GM18858 (cell line): Measurements from ENCODE around the gene PLXNA1.

Experiments used
- ATAC-seq: cut with Tn5 transposase; IDR thresholded peaks from one replicate; pipeline ENCODE4 v1.9.1; 2021; ENCODE audit not compliant: unreplicated experiment

PLXNA1 gene

DNA sequence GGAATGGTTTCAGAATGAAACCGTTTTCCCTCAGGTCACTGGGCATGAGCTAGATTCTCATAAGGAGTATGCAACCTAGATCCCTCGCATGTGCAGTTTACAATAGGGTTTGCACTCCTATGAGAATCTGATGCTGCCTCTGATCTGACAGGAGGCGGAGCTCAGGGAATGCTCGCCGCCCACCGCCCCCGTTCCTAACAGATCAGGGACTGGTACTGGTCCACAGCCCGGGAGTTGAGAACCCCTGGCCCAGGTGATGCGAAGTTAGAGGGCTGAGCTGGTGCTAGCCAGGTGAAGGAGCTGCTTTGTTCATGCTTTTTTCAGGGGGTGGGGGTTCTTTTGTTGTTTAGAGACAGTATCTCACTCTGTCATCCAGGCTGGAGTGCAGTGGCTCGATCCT, 15.5 kb upstream of the PLXNA1 start:
- ATAC-seq = no peak

DNA sequence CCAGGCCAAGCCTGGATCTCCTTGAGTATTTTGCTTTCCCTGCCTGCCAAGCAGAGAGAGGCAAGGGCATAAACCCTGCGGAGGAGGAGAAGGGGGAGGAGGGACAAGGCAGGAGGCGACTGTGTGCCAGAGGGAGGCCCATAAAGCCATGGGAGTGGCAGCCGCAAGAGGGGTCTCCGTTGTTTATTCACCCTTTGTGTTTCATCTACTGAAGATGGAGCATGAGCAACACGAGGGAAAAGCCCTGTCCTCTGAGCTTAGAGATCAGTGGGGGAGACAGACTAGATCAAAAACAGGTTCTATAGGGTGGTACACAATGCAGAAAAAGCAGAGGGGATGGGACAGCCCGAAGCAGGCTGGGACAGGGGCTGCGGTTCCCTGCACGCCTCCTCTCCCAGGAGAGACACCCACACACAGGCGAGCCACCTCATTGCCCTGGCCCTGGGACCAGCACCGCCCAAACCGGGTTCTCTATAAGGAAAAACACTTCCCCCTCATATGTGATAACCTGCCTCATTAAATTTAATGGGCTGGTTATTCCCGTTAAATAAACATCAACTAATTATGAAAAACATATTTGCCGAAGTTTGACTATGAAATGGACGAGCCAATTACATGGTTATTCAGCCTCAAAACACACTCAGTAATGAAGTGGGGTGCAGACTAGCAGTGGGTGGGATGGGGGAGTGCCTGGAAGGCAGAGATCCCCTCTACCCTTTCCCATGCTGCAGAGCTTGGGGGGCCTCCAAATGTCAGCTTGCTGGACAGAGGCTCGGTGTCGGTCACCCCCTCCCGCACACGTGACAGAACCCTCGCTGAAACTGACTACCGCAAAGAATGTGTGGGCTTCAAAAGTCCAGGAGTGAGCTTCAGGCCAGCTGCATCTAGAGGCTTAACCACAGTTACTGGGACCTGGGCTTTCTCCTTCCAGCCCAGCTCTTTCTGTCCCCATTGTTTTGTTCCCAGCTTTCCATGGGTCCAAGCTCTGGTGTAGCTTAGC, 14.2 kb upstream of the PLXNA1 start:
- ATAC-seq = no peak

DNA sequence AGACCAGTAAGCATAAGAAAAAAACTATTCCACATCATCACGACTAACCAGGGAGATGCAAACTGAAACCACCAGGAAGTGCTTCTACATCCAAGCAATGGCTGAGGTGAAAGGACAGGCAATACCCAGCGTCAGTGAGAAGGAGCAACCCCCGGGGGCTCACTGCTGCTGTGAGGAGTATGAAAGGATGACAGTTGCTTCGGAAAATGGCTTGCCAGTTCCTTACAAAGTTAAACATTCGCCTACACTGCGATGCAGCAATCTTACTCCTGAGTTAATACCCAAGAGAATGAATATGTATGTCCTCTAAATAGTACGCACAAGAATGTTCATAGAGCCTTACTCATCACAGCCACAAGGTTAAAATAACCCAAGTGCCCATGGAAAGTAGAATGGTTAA, 13.3 kb upstream of the PLXNA1 start:
- ATAC-seq = no peak

DNA sequence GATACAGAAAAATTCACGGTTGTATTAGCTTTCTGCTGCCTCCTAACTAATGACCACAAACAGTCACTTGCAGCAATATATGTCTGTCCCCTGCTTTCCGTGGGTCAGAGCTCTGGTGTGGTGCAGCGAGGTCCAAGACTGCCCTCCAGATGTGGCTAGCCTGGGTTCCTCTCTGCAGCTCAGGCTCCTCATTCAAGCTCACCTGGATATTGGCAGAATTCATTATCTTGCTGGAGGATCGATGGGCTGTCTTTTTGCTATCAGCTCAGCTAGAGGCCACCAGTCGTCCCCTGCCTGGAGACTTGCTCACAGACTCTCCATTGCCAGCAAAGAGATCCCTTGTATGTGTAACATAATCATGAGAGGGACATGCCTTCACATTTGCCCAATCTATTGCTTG, 12.8 kb upstream of the PLXNA1 start:
- ATAC-seq = no peak

DNA sequence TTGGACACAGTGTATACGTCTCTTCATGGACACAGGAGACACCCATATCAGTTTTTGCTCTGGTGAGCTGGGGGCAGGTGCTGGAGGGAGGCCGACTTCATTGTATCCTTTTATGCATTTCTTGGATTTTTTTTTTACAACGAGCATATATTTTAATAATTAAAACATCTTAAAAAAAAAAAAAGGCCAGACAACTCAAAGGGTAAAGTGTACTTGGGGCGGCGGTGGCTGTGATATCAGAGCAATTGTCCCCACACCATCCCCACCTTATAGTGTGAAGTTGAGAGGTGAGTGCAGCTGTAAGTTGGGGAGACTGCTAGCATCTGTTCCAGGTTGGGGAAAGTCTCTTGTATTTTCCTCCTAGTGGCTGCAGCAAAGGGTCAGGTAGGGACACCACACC, 12.0 kb upstream of the PLXNA1 start:
- no peak for ATAC-seq

DNA sequence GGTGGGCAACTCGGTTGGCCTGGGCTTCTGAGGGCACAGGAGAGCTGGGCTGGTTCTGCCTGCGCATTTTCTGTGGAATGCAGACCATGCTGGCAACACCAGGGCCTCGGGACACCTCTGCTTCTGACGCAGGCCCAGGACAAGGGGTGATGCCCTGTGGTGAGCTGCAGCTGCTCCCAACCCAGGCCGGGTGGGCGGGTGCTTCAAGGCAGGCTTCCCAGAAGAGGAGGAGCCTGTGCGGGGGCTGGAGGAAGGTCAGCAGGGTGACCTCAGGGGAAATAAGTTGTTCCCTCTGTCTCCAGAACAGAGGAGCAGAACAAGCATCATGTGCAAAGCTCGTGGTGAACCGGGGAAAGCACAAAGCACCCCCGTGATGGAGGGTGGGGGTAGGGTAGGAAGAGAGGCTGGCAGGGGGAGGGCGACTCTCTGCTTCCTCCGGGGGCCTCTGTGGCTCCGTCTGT, 11.0 kb upstream of the PLXNA1 start:
- no peak for ATAC-seq

DNA sequence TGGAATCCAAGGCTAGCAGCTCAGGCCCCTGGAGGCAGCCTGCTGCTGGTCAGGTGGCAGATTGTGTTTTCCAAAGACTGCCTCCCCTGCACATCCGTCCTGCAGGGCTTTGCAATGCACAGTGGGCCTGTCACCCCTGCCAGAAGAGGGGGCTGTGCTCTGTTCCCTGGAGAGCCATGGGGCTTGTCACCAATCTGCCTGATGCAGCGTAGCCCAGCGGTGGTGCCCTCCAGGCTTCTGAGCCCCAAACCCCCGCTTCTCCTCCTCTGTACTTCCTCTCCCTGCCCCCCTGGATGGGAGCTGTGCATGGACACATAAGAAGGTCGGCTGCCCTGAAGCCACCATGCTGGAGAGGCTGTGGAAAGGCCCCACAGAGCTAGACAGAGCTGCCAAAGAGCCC, 10.0 kb upstream of the PLXNA1 start:
- ATAC-seq = no peak

DNA sequence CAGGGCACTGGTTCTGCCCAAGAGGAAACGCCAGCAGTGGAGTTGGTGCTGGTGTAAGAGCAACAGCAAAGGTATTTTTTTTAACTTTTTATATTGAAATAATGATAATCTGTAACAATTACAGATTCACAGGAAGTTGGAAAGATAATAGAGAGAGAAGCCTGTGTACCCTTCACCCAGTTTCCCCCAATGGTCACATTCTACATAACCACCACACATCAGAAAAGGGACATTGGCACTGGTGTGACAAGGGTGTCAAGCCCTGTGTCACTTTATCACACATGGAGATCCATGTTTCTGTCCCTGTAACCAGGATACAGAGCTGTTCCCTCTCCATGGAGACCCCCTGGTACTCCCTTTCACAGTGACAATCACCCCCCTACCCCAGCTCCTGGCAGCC, 9.1 kb upstream of the PLXNA1 start:
- ATAC-seq = no peak

DNA sequence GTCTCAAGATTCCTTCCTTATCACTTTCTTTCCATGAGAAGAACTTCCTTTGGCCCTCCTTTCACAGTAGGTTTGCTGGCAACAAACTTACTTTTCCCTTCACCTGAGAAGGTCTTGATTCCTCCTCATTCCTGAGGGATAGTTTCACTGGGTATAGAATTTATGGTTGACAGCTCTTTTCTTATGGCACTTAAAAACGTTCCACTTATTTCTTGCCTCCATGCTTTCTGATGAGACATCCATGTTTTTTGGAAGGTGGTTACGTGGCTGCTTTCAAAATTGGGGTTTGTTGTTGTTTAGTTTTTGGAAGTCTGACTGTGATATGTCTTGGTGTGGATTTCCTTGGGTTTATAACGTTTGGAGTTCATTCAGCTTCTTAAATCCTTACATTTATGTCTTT, 8.2 kb upstream of the PLXNA1 start:
- no peak for ATAC-seq

DNA sequence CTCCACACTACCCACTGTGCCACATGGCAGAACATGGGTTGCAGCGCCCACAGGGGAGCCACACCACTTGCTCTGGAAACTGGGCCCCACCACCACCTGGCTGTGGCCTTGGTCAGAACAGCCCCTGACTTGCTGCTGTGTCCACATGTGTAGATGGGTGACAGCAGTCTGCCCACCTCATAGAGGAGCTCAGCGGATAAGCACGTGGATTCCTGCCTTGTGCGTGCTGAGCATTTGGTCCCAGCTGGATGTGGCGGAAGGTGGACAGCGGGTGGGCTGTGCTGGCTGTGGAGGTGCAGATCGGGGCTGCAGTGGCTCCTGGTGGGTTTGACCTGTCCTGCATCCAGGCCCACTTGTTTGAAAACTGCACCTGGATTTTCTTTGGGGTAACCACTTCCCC, 6.0 kb upstream of the PLXNA1 start:
- ATAC-seq = no peak

DNA sequence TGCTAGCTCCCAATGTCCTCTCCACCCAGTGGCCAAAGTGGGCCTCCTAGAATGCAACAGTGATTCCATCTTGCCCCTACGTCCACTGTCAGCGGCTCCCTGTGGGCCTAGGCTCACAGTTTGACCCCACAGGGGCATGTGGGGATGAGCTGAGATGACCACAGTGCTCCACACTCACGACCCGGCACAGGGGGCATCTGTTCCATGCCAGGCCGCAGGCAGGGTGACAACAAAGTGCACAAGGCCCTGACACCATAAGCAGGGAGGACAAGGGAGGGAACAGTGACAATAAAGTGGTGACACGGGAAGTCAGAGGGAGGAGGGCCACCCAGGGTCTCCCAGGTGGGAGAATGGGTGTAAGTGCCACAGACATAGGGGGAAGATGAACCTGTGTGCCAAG, 5.1 kb upstream of the PLXNA1 start:
- no peak for ATAC-seq

DNA sequence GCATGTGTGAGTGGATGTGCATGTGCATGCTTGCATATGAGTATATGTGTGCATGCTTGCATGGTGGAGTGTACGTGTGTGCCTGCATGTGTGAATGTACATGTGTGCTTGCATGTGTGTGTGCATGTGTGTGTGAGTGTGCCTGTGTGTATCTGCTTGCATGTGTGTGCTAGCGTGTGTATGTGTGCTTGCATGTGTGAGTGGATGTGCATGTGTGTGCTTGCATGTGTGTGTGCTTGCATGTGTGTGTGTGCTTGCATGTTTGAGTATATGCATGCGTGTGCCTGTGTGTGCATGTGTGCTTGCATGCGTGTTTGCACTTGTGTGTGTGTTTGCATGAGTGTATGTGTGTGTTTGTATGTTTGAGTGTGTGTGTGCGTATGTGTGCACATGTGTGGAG, 4.6 kb upstream of the PLXNA1 start:
- no peak for ATAC-seq

DNA sequence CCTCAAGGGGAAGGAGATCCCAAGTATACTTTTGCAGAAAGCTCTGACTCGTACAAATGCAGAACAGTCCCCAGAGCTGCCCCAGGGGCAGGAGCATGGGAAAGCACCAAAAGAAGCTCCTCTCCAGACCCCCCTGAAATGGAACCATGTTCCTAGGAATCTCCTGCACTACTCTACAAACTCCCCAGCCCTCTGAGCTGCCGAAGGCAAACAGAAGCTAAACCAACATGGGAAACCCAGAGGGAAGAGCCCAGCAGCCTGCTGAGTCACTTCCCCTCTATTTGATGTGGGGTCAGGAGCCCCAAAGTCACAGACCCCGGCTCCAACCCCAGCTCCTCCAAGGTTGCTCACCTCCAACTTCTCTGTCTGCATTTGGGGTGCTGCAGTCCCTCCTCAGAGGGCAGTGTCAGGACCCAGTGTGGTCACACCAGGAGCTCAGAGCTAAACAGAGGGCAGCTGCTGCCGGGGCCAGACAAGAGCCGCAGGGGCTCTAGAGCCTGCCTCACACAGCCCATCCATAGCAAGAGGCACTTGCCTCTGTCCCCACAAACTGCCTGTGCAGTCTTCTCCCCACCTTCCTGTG, 3.8 kb upstream of the PLXNA1 start:
- no peak for ATAC-seq

DNA sequence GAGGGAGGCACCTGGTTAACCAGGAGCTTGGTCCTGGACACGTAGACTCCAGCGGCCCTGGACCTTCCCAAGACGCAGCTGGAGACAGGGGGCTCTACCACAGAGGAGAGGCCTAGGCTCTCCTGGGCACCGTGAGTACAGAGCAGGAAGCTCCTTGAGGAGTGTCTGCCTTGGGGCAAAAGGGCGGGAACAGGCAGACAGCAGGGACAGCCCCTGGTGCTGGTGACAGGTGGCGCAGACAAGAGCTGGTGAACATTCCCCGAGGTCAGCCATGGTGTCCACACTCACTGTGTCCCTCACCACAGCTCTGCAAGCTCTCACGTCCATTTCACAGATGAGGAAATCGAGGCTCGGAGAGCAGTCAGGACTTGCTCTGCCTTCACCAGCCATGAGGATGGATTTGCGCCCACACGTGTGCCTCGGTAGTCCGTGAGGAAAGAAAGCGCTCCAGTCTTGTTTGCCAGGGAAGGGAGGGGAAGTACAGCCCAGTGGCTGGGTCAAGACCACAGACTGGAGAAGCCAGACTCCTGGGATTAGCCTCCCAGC, 2.6 kb upstream of the PLXNA1 start:
- ATAC-seq = no peak

DNA sequence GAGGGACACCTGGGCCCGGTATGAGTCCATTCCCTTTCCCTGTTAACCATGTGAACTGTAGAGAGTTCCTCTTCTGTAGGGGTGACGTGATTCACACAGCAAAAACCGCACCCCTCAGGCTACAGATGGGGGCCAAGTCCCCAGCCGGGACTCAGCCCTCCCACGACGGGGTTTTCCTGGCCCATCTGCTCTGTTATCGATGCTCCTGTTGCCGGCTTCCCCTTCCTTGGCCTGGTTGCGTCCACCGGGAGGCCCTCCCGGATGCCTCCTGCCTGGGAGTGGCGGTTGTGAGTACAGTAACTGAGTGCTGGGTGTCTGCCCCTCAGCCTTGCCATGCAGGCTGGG, 817 bp upstream of the PLXNA1 start:
- ATAC-seq = peak; percentile 29

DNA sequence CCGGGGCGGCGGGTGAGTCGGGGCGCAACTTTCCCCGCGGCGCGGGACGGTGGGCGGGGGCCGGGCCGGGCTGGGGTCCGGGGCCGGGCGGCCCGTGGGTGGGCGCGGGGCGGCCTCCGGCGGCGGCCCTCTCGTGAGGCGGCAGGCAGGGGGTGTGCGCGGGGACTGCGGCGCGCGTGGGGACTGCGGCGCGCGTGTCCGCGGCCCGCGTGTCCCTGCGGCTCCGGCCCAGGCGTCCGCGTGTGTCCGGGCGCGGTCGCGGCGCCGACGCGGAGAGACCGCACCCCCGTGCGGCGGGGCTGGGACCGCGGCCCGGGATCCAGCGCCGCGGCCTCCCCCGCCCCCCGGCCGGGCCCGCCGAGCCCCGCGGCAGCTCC, 349 bp downstream of the PLXNA1 start:
- no peak for ATAC-seq

DNA sequence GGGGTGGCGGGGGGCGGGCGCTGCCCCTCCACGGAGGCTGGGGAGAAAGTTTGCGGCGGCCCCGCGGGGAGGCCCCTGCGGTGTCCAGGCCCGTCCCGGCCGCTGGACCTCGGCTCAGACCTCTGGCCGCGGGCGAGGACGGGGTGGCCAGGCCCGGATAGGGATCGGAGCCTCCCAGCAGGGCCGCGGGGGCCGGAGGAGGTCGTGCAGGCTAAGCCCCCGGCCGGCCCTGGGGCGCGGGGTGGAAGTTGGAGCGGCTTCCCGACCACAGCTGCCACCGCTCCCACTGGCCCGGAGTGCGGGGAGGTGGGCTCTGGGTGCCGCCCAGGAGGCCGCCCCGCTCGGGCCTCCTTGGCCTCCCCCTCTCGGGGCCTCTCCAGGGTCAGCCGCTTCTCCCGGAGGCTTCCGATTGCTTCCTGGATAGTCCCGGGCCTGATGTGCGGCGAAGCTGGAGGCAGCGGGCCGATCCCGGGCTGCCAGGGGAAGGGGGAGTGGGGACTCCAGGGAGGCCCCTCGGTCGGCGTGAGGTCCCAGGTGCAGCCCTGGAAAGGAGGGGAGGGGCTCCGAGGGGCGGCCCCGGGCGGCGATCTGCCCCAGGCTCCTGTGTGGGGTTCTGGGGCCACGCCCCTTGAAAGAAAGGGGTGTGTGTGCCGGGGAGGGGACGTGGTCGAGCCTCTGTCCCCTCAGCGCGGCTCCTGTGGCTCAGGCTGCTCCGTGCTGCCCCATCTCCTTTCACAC, 907 bp downstream of the PLXNA1 start:
- ATAC-seq = no peak

DNA sequence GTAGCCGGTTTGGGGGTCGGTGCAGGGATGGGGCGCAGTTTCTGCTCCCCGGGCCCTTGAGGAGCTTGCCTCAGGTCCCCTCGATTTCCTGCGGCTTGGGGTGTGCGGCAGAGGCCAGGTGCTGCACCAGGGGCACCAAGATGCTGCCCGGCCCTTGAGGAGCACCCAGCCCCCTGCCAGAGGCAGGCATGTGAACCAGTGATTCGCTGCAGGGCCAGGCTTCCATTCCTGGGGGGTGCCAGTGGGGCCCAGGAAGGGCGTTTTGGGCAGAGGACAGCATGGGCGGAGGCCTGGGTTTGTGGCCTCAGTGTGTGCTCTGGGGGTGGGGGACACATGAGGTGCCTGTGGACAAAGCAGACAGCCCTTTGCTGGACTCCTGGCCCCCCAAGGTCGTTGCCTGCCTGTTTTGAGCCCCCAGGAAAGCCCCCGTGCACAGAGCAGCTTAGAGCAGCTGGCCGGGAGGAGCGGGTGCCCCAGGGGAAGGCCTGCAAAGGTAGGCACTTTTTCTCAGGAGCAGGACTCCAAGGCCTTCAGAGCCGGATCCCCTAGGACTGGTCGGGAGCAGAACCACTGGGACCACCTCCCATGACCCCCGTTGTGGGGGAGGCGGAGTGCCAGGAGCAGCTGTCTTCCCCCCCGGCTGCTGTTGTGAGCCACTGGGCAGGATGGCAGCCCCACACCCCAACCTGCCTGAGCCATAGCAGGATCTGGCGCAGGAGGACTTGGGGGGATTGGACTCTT, 1.6 kb downstream of the PLXNA1 start:
- ATAC-seq = no peak

DNA sequence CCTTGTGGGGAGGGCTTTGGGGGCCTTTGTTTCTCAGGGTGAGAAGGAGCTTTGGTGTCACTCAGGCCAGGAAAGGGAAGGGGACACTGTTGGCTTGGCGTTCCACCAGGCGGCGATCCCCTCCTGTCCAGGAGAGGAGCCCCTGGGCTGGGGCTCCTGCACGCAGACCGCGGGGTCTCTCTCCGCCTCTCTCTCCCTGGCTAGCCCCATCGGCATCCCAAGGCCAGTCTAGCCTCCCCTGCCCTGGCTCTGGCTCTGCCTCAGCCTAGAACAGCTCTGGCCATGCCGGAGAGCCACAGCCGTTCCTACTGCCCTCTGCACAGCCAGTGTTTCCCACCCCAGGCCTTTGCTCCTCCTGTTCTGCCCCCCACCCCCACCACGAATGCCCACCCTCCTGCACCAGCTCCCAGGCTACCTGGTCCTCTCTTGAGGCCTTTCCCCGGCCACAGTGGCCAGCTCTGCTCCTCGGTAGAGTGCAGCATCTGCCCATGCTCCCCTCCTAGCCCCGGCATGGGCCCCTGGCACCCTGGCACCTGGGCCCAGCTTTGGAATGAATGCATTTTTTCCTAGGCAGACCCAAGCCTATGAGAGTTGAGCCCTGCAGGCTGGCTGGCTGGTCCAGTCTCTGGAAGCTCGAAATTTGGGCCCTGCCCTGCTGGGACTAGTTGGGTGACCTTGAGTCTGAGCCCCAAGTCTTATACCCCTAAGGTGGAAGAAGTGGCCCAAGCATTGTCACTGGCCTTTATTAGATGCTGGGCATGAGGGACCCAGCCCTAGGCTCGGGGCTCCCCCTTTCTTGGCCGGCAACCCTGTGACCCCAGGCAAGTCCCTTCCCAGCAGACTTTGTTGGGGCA, 2.4 kb downstream of the PLXNA1 start:
- no peak for ATAC-seq

DNA sequence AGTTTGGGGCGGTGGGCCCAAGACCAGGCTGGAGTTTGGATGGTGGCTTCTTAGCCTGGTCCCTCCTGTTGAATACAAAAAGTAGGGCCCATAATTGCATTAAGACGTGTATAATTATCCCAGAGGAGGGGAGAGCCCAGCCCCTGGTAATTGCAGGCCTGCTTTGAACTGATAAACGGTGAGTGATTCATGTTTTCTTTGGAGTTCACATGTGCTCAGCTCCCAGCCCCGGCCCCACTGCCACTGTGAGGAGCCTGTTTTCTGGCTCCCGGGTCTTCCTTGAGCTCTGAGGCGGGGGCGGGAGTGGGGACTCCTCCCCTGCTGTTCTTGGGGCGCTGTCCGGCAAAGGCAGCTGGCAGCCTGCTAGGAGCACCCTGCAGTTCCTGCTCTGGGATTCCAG, 3.1 kb downstream of the PLXNA1 start:
- no peak for ATAC-seq
